Cardiac muscle cell (in vitro differentiated cells and primary cell): ENCODE measurements around the gene GPRIN2. TPM values are rescaled to one million over a fixed set of nuclear protein-coding genes. Genes with fewer than 3 reads are reported as not detected.

Experiments
- DNase-seq, 2 donors: peaks; one replicate each; pipeline versions ENCODE4 v3.0.0 to v3.0.0-alpha.2; 2010 to 2017; ENCODE audit warnings: low read depth in 1 of 2, low spot score in 1 of 2
- H3K27ac ChIP-seq: fragments of 200-600 bp; sonication (generic); 2 replicates; pipeline ENCODE4 v1.5.1; 2016
- H3K27me3 ChIP-seq: fragments of 200-600 bp; sonication (generic); 2 replicates; pipeline ENCODE4 v1.6.0; 2016; ENCODE audit warnings: control low read depth
- H3K36me3 ChIP-seq: fragments of 200-600 bp; sonication (generic); 2 replicates; pipeline ENCODE4 v1.5.1; 2016; ENCODE audit warnings: control low read depth
- H3K4me1 ChIP-seq: fragments of 200-600 bp; sonication (generic); 2 replicates; pipeline ENCODE4 v1.8.1; 2017; ENCODE audit warnings: low read depth, mild to moderate bottlenecking, mixed run types
- H3K4me3 ChIP-seq: fragments of 200-600 bp; sonication (generic); 2 replicates; pipeline ENCODE4 v1.5.1; 2016; ENCODE audit warnings: mild to moderate bottlenecking
- H3K9me3 ChIP-seq: fragments of 200-600 bp; sonication (generic); 2 replicates; pipeline ENCODE4 v1.5.1; 2017; ENCODE audit warnings: low read depth, mild to moderate bottlenecking, control low read depth
- CTCF ChIP-seq: IDR thresholded peaks from 2 replicates; pipeline ENCODE4 v1.5.1; 2012; ENCODE audit warnings: low read depth, mild to moderate bottlenecking, low read length
- polyA plus RNA-seq: library from polyadenylated mRNA; unstranded; fragments of >200 nt; fragmentation: Nextera tagmentation; extraction: Ambion mirVana; gene quantifications from 2 replicates; pipeline ENCODE4 v1.2.1, GENCODE V29; 2016
- total RNA-seq: library from RNA; depleted of rRNA; stranded (reverse); fragments of >200 nt; gene quantifications from 2 replicates; pipeline ENCODE4 v1.2.3, GENCODE V29; 2016

GPRIN2 gene
- total and polyA plus RNA-seq, 2 experiments from 2014 or later: 3.3 to 9.1 TPM

- TF ChIP-seq CTCF: no peak
- H3K4me3 ChIP-seq: no peak overlapping the region
These were observed 38.3 kb downstream of the GPRIN2 start for GRCh38 chr10:46518028-46518725.

GRCh38 chr10:46517541-46517940 lies 38.9 kb downstream of the GPRIN2 start:
- H3K27me3 ChIP-seq: no peaks in the 10 kb centered on the region
- TF ChIP-seq CTCF: no peak
- no peaks in the 10 kb centered on the region for H3K4me1 ChIP-seq
- no peaks in the 10 kb centered on the region for H3K9me3 ChIP-seq
- no peak overlapping the region for H3K4me3 ChIP-seq
- no peaks in the 10 kb centered on the region for H3K36me3 ChIP-seq
- DNase-seq: no peak
- no peak overlapping the region for H3K27ac ChIP-seq

More at GRCh38 chr10:46518028-46518725, 38.3 kb downstream of the GPRIN2 start:
- Histone ChIP-seq H3K36me3 (no peaks in the 10 kb centered on the region), H3K9me3 (no peaks in the 10 kb centered on the region), H3K27ac (no peak overlapping the region), H3K27me3 (no peaks in the 10 kb centered on the region), H3K4me1 (no peaks in the 10 kb centered on the region)
- DNase-seq: no peak

- Histone ChIP-seq H3K27me3 (no peaks in the 10 kb centered on the region), H3K36me3 (no peaks in the 10 kb centered on the region), H3K4me1 (no peaks in the 10 kb centered on the region), H3K9me3 (no peaks in the 10 kb centered on the region), H3K27ac (no peak overlapping the region), H3K4me3 (no peak overlapping the region)
- peak in 1 of 2 donors; percentile 90 for DNase-seq
- TF ChIP-seq CTCF: no peak
These were observed 39.6 kb downstream of the GPRIN2 start for GRCh38 chr10:46516660-46517416.

- Histone ChIP-seq H3K4me1 (no peaks in the 10 kb centered on the region), H3K27ac (no peak overlapping the region), H3K4me3 (no peak overlapping the region), H3K9me3 (no peaks in the 10 kb centered on the region), H3K27me3 (no peaks in the 10 kb centered on the region), H3K36me3 (no peaks in the 10 kb centered on the region)
- no peak for TF ChIP-seq CTCF
- no peak for DNase-seq
These were observed 40.7 kb downstream of the GPRIN2 start for GRCh38 chr10:46515793-46516192.

GRCh38 chr10:46515366-46515765 lies 41.1 kb downstream of the GPRIN2 start:
- H3K27ac ChIP-seq: no peak overlapping the region
- no peaks in the 10 kb centered on the region for H3K36me3 ChIP-seq
- H3K4me1 ChIP-seq: no peaks in the 10 kb centered on the region
- no peaks in the 10 kb centered on the region for H3K27me3 ChIP-seq
- no peak for TF ChIP-seq CTCF
- H3K4me3 ChIP-seq: no peak overlapping the region
- DNase-seq: no peak
- no peaks in the 10 kb centered on the region for H3K9me3 ChIP-seq
